SKM-1 treated with dmso at 0.1 percent for 144 hours (cell line): ENCODE data around the gene IL6.
"Not testable (repeated sequence)": the region's sequence is repeated elsewhere in the genome, so short reads cannot be mapped to it uniquely, and the experiment has no call there.

ENCODE experiments used
- DNase-seq: peaks from one replicate; lab custom pipeline; 2025; ENCODE audit not compliant: unreplicated experiment; lab: John Stamatoyannopoulos, UW

Gene IL6

GRCh38 chr7:22726907-22727713 lies at the start of gene IL6:
Gene IL6 (plus strand): TSS chr7:22727200. CDS start chr7:22727263, 63 bp downstream.
- DNase-seq, result peak; percentile 14

- not testable (repeated sequence) for DNase-seq
Measured at GRCh38 chr7:22677263-22677662, 49.7 kb upstream of the IL6 start.

- DNase-seq, result peak; percentile 21
Measured at GRCh38 chr7:22677680-22678079, 49.3 kb upstream of the IL6 start.

GRCh38 chr7:22680482-22680911 lies 46.5 kb upstream of the IL6 start:
- DNase-seq, result no peak

- DNase-seq, result no peak
Measured at GRCh38 chr7:22681312-22681711, 45.7 kb upstream of the IL6 start.

GRCh38 chr7:22681852-22682657 lies 44.9 kb upstream of the IL6 start:
- DNase-seq, result no peak

- DNase-seq, result no peak
Measured at GRCh38 chr7:22683379-22683778, 43.6 kb upstream of the IL6 start.

- no peak for DNase-seq
Measured at GRCh38 chr7:22686620-22687019, 40.4 kb upstream of the IL6 start.

GRCh38 chr7:22688084-22688483 lies 38.9 kb upstream of the IL6 start:
- DNase-seq, result no peak

GRCh38 chr7:22688934-22689333 lies 38.1 kb upstream of the IL6 start:
- DNase-seq, result not testable (repeated sequence)

GRCh38 chr7:22694597-22695207 lies 32.3 kb upstream of the IL6 start:
- DNase-seq, result no peak

- no peak for DNase-seq
Measured at GRCh38 chr7:22695476-22696132, 31.4 kb upstream of the IL6 start.

GRCh38 chr7:22696541-22697228 lies 30.3 kb upstream of the IL6 start:
- DNase-seq, result no peak

GRCh38 chr7:22697322-22697859 lies 29.6 kb upstream of the IL6 start:
- no peak for DNase-seq

- DNase-seq, result no peak
Measured at GRCh38 chr7:22697876-22698606, 29.0 kb upstream of the IL6 start.

GRCh38 chr7:22698767-22699166 lies 28.2 kb upstream of the IL6 start:
- no peak for DNase-seq

- no peak for DNase-seq
Measured at GRCh38 chr7:22700559-22701002, 26.4 kb upstream of the IL6 start.

- DNase-seq, result no peak
Measured at GRCh38 chr7:22702516-22702915, 24.5 kb upstream of the IL6 start.

- DNase-seq, result not testable (repeated sequence)
Measured at GRCh38 chr7:22703107-22703855, 23.7 kb upstream of the IL6 start.
